Urinary bladder (tissue), 4 donors: ENCODE measurements around the gene SLC2A5. TPM values are rescaled to one million over a fixed set of nuclear protein-coding genes. Genes with fewer than 3 reads are reported as not detected.
"Not testable (repeated sequence)": the region's sequence is repeated elsewhere in the genome, so short reads cannot be mapped to it uniquely, and the experiment has no call there.

Experiments
- DNase-seq: peaks from one replicate; pipeline ENCODE4 v3.0.0-alpha.2; 2015; ENCODE audit errors: extremely low spot score
- H3K27ac ChIP-seq: one replicate; pipeline ENCODE4 v1.5.1; 2013; ENCODE audit warnings: low read depth, mild to moderate bottlenecking, moderate library complexity
- H3K36me3 ChIP-seq: one replicate; pipeline ENCODE4 v1.6.1; 2013; ENCODE audit warnings: mild to moderate bottlenecking, moderate library complexity; ENCODE audit not compliant: insufficient read depth
- H3K4me1 ChIP-seq: one replicate; pipeline ENCODE4 v1.6.1; 2013; ENCODE audit warnings: mild to moderate bottlenecking, moderate library complexity; ENCODE audit not compliant: insufficient read depth
- H3K4me3 ChIP-seq: one replicate; pipeline ENCODE4 v1.5.1; 2013; ENCODE audit warnings: low read depth, low read length
- WGBS: extraction: QIAGEN DNeasy Blood & Tissue Kit; methylation state at CpG from one replicate; pipeline ENCODE4 v1.1.7; 2013; 5-methylcytosine and 5-hydroxymethylcytosine counted together
- polyA plus RNA-seq: library from polyadenylated mRNA; stranded (reverse); fragments of 200-250 nt; gene quantifications from one replicate; pipeline ENCODE4 v1.2.3, GENCODE V29; 2013
- total RNA-seq: library from RNA; depleted of rRNA; stranded (reverse); fragments of >200 nt; gene quantifications from one replicate; pipeline ENCODE4 v1.2.3, GENCODE V29; 2014
- donor health status: healthy with polysubstance abuse.
- donor health status: healthy.

SLC2A5 gene
- total and polyA plus RNA-seq, 2 donors = 1.3 to 1.8 TPM

GRCh38 chr1:9100471-9101043 lies 31.1 kb upstream of the SLC2A5 start:
- DNase-seq = no peak
- Histone ChIP-seq H3K4me3 (no peak overlapping the region), H3K4me1 (no peaks in the 10 kb centered on the region), H3K27ac (no peak overlapping the region), H3K36me3 (no peaks in the 10 kb centered on the region)
- 94% methylated on average over 8 of the region's 8 CpGs for WGBS

- Histone ChIP-seq H3K36me3 (no peaks in the 10 kb centered on the region), H3K4me1 (no peaks in the 10 kb centered on the region), H3K4me3 (no peak overlapping the region), H3K27ac (no peak overlapping the region)
- no peak for DNase-seq
- WGBS = 80% methylated on average over 7 of the region's 7 CpGs
Observed at GRCh38 chr1:9099555-9099954, 30.1 kb upstream of the SLC2A5 start.

- no peak overlapping the region for H3K4me3 ChIP-seq
- H3K27ac ChIP-seq = no peak overlapping the region
- H3K4me1 ChIP-seq = no peaks in the 10 kb centered on the region
- H3K36me3 ChIP-seq = no peaks in the 10 kb centered on the region
- 85% methylated on average over 13 of the region's 13 CpGs for WGBS
- no peak for DNase-seq
Observed at GRCh38 chr1:9097947-9098705, 28.7 kb upstream of the SLC2A5 start.

GRCh38 chr1:9095818-9096217 lies 26.4 kb upstream of the SLC2A5 start:
- no peaks in the 10 kb centered on the region for H3K4me1 ChIP-seq
- 89% methylated on average over 2 of the region's 2 CpGs for WGBS
- no peak for DNase-seq

GRCh38 chr1:9093996-9094595 lies 24.7 kb upstream of the SLC2A5 start:
- H3K4me3 ChIP-seq, H3K36me3 ChIP-seq, H3K27ac ChIP-seq, DNase-seq, H3K4me1 ChIP-seq: not testable (repeated sequence)
- WGBS = 80% methylated on average over 18 of the region's 18 CpGs

More at GRCh38 chr1:9095818-9096217, 26.4 kb upstream of the SLC2A5 start:
- Histone ChIP-seq H3K4me3 (no peak overlapping the region), H3K36me3 (no peaks in the 10 kb centered on the region), H3K27ac (no peak overlapping the region)

- WGBS = 73% methylated on average over 6 of the region's 6 CpGs
- H3K27ac ChIP-seq = no peak overlapping the region
- H3K36me3 ChIP-seq = no peaks in the 10 kb centered on the region
- H3K4me3 ChIP-seq = no peak overlapping the region
- no peak for DNase-seq
- H3K4me1 ChIP-seq = no peaks in the 10 kb centered on the region
Observed at GRCh38 chr1:9093581-9093980, 24.1 kb upstream of the SLC2A5 start.

- 85% methylated on average over 6 of the region's 6 CpGs for WGBS
- DNase-seq = no peak
- Histone ChIP-seq H3K4me3 (no peak overlapping the region), H3K36me3 (no peaks in the 10 kb centered on the region), H3K4me1 (no peaks in the 10 kb centered on the region), H3K27ac (no peak overlapping the region)
Observed at GRCh38 chr1:9093091-9093490, 23.7 kb upstream of the SLC2A5 start.

- Histone ChIP-seq H3K36me3 (no peaks in the 10 kb centered on the region), H3K4me1 (no peaks in the 10 kb centered on the region), H3K27ac (no peak overlapping the region), H3K4me3 (no peak overlapping the region)
- 72% methylated on average over 4 of the region's 4 CpGs for WGBS
- no peak for DNase-seq
Observed at GRCh38 chr1:9088807-9089206, 19.4 kb upstream of the SLC2A5 start.

GRCh38 chr1:9087411-9088125 lies 18.1 kb upstream of the SLC2A5 start:
- Histone ChIP-seq H3K36me3 (no peaks in the 10 kb centered on the region), H3K27ac (no peak overlapping the region), H3K4me3 (no peak overlapping the region), H3K4me1 (no peaks in the 10 kb centered on the region)
- 82% methylated on average over 12 of the region's 12 CpGs for WGBS
- DNase-seq = no peak

- Histone ChIP-seq H3K27ac (no peak overlapping the region), H3K4me3 (no peak overlapping the region), H3K36me3 (no peaks in the 10 kb centered on the region), H3K4me1 (no peaks in the 10 kb centered on the region)
- WGBS = 63% methylated on average over 2 of the region's 2 CpGs
- no peak for DNase-seq
Observed at GRCh38 chr1:9086796-9087195, 17.4 kb upstream of the SLC2A5 start.

GRCh38 chr1:9086045-9086444 lies 16.6 kb upstream of the SLC2A5 start:
- H3K4me1 ChIP-seq = no peaks in the 10 kb centered on the region

GRCh38 chr1:9085306-9085940 lies 16.0 kb upstream of the SLC2A5 start:
- DNase-seq = no peak
- Histone ChIP-seq H3K4me1 (no peaks in the 10 kb centered on the region), H3K36me3 (no peaks in the 10 kb centered on the region), H3K4me3 (no peak overlapping the region), H3K27ac (no peak overlapping the region)
- 69% methylated on average over 7 of the region's 7 CpGs for WGBS

More at GRCh38 chr1:9086045-9086444, 16.6 kb upstream of the SLC2A5 start:
- 52% methylated on average over 5 of the region's 5 CpGs for WGBS
- no peak overlapping the region for H3K4me3 ChIP-seq
- no peak for DNase-seq
- no peaks in the 10 kb centered on the region for H3K36me3 ChIP-seq
- no peak overlapping the region for H3K27ac ChIP-seq

GRCh38 chr1:9084906-9085305 lies 15.5 kb upstream of the SLC2A5 start:
- WGBS = 53% methylated on average over 8 of the region's 8 CpGs
- no peaks in the 10 kb centered on the region for H3K4me1 ChIP-seq
- H3K4me3 ChIP-seq = no peak overlapping the region
- no peak for DNase-seq
- H3K27ac ChIP-seq = no peak overlapping the region
- H3K36me3 ChIP-seq = no peaks in the 10 kb centered on the region
